ENCODE data around the gene INSYN2A. TPM values are rescaled to one million over a fixed set of nuclear protein-coding genes. Genes with fewer than 3 reads are reported as not detected.

Gene INSYN2A
- polyA plus RNA-seq, 2 of the 4 experiments (the other 2 are of a cell fraction) = 0.25 to 0.54 TPM

- WGBS (ENCODE audit: missing lambda C conversion rate) = 94% methylated on average over 4 of the region's 4 CpGs
- ATAC-seq (no peak), DNase-seq (ENCODE audit: low read depth in 1 of 2, low spot score in 1 of 2) (no peak), FAIRE-seq (no peak)
- Histone ChIP-seq H3K4me1 (peaks cover 46% of the 10 kb centered on the region), H3K4me3 (no peak overlapping the region), H3K9me3 (no peaks in the 10 kb centered on the region), H3K4me2 (no peak overlapping the region), H3K27ac (peak overlapping the region in 1 of 2 experiments; percentile 40; a peak in 3 of 6 replicates)
- TF ChIP-seq MAFK (IDR thresholded peaks at IDR 0.05; ENCODE audit: partially characterized antibody) (no peak), ESRRA (IDR thresholded peaks at IDR 0.05; ENCODE audit: borderline replicate concordance, low read length) (no peak), REST (IDR thresholded peaks at IDR 0.05) (no peak), FOXS1 (CRISPR knock-in tag; IDR thresholded peaks at IDR 0.05) (no peak), RFX5 (IDR thresholded peaks at IDR 0.05) (no peak), EHF (CRISPR knock-in tag; IDR thresholded peaks at IDR 0.05) (no peak), CEBPB (IDR thresholded peaks at IDR 0.05) (no peak), HDAC2 (IDR thresholded peaks at IDR 0.05) (no peak), CTCF (IDR thresholded peaks at IDR 0.05) (no peak), ZC3H11A (IDR thresholded peaks at IDR 0.05) (no peak)
- TF ChIP-seq, protein P1, sequence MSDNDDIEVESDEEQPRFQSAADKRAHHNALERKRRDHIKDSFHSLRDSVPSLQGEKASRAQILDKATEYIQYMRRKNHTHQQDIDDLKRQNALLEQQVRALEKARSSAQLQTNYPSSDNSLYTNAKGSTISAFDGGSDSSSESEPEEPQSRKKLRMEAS (IDR thresholded peaks at IDR 0.05) = no peak
- POLR2A ChIA-PET = no interaction called here
- CTCF ChIA-PET = no interaction called here
Measured at GRCh38 chr10:127153181-127153580, 43.2 kb downstream of the INSYN2A start.

DNA sequence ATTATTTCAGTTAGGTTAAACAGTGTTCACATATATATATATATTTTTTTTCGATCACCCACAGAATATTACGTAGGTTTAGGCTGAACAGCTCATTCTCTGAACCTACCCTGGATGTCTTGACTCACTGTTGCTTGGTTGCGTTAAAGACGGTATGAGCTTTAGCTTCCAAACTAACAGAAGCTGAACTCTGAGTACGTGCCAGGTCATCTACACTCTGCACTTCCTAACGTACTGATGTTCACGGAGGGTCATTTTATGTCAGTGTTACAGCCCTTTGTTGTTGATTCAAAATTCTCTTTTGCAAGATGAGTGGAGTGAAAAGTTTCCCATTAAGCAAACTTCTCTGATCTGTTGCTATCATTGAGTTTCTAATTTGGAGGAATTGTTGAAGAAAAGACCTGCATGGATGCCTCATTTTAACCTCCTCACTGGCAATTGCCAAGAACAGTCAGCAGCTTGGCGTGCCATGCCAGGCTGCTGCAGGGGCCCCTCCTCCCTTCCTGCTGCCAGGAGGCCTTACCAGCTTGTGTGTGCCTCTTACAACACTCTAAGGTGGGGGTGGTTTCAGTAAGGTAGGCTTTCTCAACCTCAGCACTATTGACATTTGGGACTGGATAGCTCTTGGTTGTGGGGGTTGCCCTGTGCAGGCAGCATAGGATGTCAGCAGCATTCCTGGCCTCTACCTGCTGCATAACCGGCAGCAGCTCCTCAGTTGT lies 44.3 kb downstream of the INSYN2A start:
- peak overlapping the region; percentile 47 to 71; a peak in 5 of 6 replicates for H3K27ac ChIP-seq
- peak; percentile 48 to 57; a peak in 4 of 6 replicates for ATAC-seq
- peak overlapping the region; percentile 37 for H3K4me2 ChIP-seq
- DNase-seq (ENCODE audit: low read depth in 1 of 2, low spot score in 1 of 2) = peak in 1 of 2 experiments; percentile 41
- no peaks in the 10 kb centered on the region for H3K9me3 ChIP-seq
- ChIA-PET CTCF (interaction anchor here (1.2 kb wide), 1 partner anchor 46 kb away, joined by 3 read pairs; no protein-coding TSS in a partner anchor), POLR2A (no interaction called here)
- TF ChIP-seq POLR2A (IDR thresholded peaks at IDR 0.05; ENCODE audit: low read length) (no peak), HEYL (CRISPR knock-in tag; IDR thresholded peaks at IDR 0.05) (no peak), CEBPB (IDR thresholded peaks at IDR 0.05) (peak; percentile 40 to 53; a peak in 2 of 4 replicates), EP300 (IDR thresholded peaks at IDR 0.05) (peak in 1 of 2 experiments; percentile 46; a peak in 1 of 5 replicates), TFCP2L1 (CRISPR knock-in tag; IDR thresholded peaks at IDR 0.05) (no peak), HOXA7 (CRISPR knock-in tag; IDR thresholded peaks at IDR 0.05) (no peak), REST (IDR thresholded peaks at IDR 0.05) (no peak), MAFK (IDR thresholded peaks at IDR 0.05; ENCODE audit: partially characterized antibody) (no peak), FOXS1 (CRISPR knock-in tag; IDR thresholded peaks at IDR 0.05) (no peak), JUN (IDR thresholded peaks at IDR 0.05) (peak in 1 of 2 experiments; percentile 46; a peak in 1 of 5 replicates), MYC (IDR thresholded peaks at IDR 0.05; ENCODE audit: borderline replicate concordance, low read length) (no peak)
- no peak overlapping the region for H3K4me3 ChIP-seq
- FAIRE-seq = peak; percentile 51
- H3K4me1 ChIP-seq = peaks cover 55% of the 10 kb centered on the region
- 80% methylated on average over 9 of the region's 9 CpGs for WGBS (ENCODE audit: missing lambda C conversion rate)

All from A549 (cell line).